Progenitor cell of endocrine pancreas (in vitro differentiated cells): Measurements from ENCODE around the gene TMEFF2. TPM values are rescaled to one million over a fixed set of nuclear protein-coding genes. Genes with fewer than 3 reads are reported as not detected.

Experiments
- DNase-seq: peaks from one replicate; pipeline ENCODE4 v3.0.0; 2021; ENCODE audit warnings: low spot score; ENCODE audit not compliant: unreplicated experiment
- H3K27ac Mint-ChIP-seq: 2 replicates; pipeline ENCODE4 v1.8.0; 2021; ENCODE audit warnings: mild to moderate bottlenecking, moderate library complexity, mixed read lengths
- H3K27me3 Mint-ChIP-seq: 2 replicates; pipeline ENCODE4 v1.8.0; 2021; ENCODE audit warnings: mixed read lengths
- H3K36me3 Mint-ChIP-seq: 2 replicates; pipeline ENCODE4 v1.8.0; 2022; ENCODE audit warnings: mixed read lengths; ENCODE audit not compliant: insufficient read depth
- H3K4me1 Mint-ChIP-seq: 2 replicates; pipeline ENCODE4 v1.8.0; 2021; ENCODE audit warnings: low read depth, mixed read lengths
- H3K4me3 Mint-ChIP-seq: 2 replicates; pipeline ENCODE4 v1.8.0; 2021; ENCODE audit warnings: low read depth, mild to moderate bottlenecking, moderate library complexity, mixed read lengths
- H3K9me3 Mint-ChIP-seq: 2 replicates; pipeline ENCODE4 v1.8.0; 2021; ENCODE audit warnings: low read depth, mixed read lengths
- CTCF ChIP-seq: fragments of 200-600 bp; sonication (generic); IDR thresholded peaks from one replicate; pipeline ENCODE4 v1.5.0; 2021; ENCODE audit warnings: antibody characterized with exemption, mild to moderate bottlenecking; ENCODE audit not compliant: unreplicated experiment
- total RNA-seq: library from RNA; stranded (reverse); gene quantifications from 2 replicates; pipeline ENCODE4 v1.2.1, GENCODE V29; 2021

Gene TMEFF2
- total RNA-seq, 1 donor from 2014 or later: 0.50 TPM

GRCh38 chr2:191916826-191917225, 277.9 kb downstream of the TMEFF2 start:
- peaks cover 3% of the 10 kb centered on the region for H3K4me1 Mint-ChIP-seq
- H3K36me3 Mint-ChIP-seq: no peaks in the 10 kb centered on the region
- no peaks in the 10 kb centered on the region for H3K9me3 Mint-ChIP-seq
- TF ChIP-seq CTCF: no peak
- no peaks in the 10 kb centered on the region for H3K27me3 Mint-ChIP-seq
- DNase-seq: no peak
- H3K27ac Mint-ChIP-seq: no peak overlapping the region
- H3K4me3 Mint-ChIP-seq: no peak overlapping the region

GRCh38 chr2:191915750-191916149, 279.0 kb downstream of the TMEFF2 start:
- no peaks in the 10 kb centered on the region for H3K27me3 Mint-ChIP-seq

GRCh38 chr2:191913796-191914195, 280.9 kb downstream of the TMEFF2 start:
- no peak for TF ChIP-seq CTCF

More at GRCh38 chr2:191915750-191916149, 279.0 kb downstream of the TMEFF2 start:
- H3K4me1 Mint-ChIP-seq: peaks cover 3% of the 10 kb centered on the region
- H3K4me3 Mint-ChIP-seq: no peak overlapping the region
- no peak for DNase-seq
- no peak overlapping the region for H3K27ac Mint-ChIP-seq
- H3K36me3 Mint-ChIP-seq: no peaks in the 10 kb centered on the region
- TF ChIP-seq CTCF: no peak
- H3K9me3 Mint-ChIP-seq: no peaks in the 10 kb centered on the region

GRCh38 chr2:191912764-191913163, 282.0 kb downstream of the TMEFF2 start:
- Mint-ChIP-seq H3K27me3 (no peaks in the 10 kb centered on the region), H3K36me3 (no peaks in the 10 kb centered on the region), H3K4me3 (no peak overlapping the region), H3K9me3 (no peaks in the 10 kb centered on the region), H3K4me1 (peaks cover 3% of the 10 kb centered on the region), H3K27ac (no peak overlapping the region)
- DNase-seq: no peak
- no peak for TF ChIP-seq CTCF

More at GRCh38 chr2:191913796-191914195, 280.9 kb downstream of the TMEFF2 start:
- Mint-ChIP-seq H3K9me3 (no peaks in the 10 kb centered on the region), H3K4me1 (peaks cover 3% of the 10 kb centered on the region), H3K27ac (no peak overlapping the region), H3K4me3 (no peak overlapping the region), H3K27me3 (no peaks in the 10 kb centered on the region), H3K36me3 (no peaks in the 10 kb centered on the region)
- DNase-seq: no peak

- peaks cover 3% of the 10 kb centered on the region for H3K4me1 Mint-ChIP-seq
- no peaks in the 10 kb centered on the region for H3K36me3 Mint-ChIP-seq
- TF ChIP-seq CTCF: no peak
- no peak overlapping the region for H3K4me3 Mint-ChIP-seq
- no peaks in the 10 kb centered on the region for H3K27me3 Mint-ChIP-seq
- DNase-seq: no peak
- no peaks in the 10 kb centered on the region for H3K9me3 Mint-ChIP-seq
- H3K27ac Mint-ChIP-seq: no peak overlapping the region
These were observed 284.2 kb downstream of the TMEFF2 start for GRCh38 chr2:191910518-191910917.
